Thoracic aorta (tissue), 2 donors: ENCODE results near the gene ANKRD37. TPM values are rescaled to one million over a fixed set of nuclear protein-coding genes. Genes with fewer than 3 reads are reported as not detected.
A peak's percentile ranks its signal among the peaks of the same experiment; 100 is the strongest.

Experiments
- ATAC-seq: fragments of 150-250 bp; one replicate; pipeline ENCODE4 v1.8.0; 2017; ENCODE audit warnings: low read depth; ENCODE audit not compliant: insufficient number of reproducible peaks, low FRiP score
- DNase-seq: peaks from one replicate; pipeline ENCODE4 v3.0.0-alpha.2; 2020; ENCODE audit warnings: low spot score
- H3K27ac ChIP-seq, 2 donors: fragments of 200-600 bp; sonication (generic); 1 replicate in 1 of 2; 2 replicates in 1 of 2; pipeline ENCODE4 v1.5.1; 2016; ENCODE audit warnings: mild to moderate bottlenecking in 2 of 2, moderate library complexity in 2 of 2
- H3K27me3 ChIP-seq: fragments of 200-600 bp; sonication (generic); replicated peaks from 2 replicates; pipeline ENCODE4 v1.6.0; 2016; ENCODE audit warnings: mild to moderate bottlenecking; ENCODE audit not compliant: insufficient read depth
- H3K36me3 ChIP-seq: fragments of 200-600 bp; sonication (generic); one replicate; pipeline ENCODE4 v1.5.1; 2016
- H3K4me1 ChIP-seq, 2 donors: fragments of 200-600 bp; sonication (generic); 1 replicate in 1 of 2; 2 replicates in 1 of 2; pipeline versions ENCODE4 v1.5.1 to v1.6.0; 2016; ENCODE audit warnings: low read depth in 2 of 2, mild to moderate bottlenecking in 1 of 2; ENCODE audit not compliant: control insufficient read depth in 1 of 2
- H3K4me3 ChIP-seq: fragments of 200-600 bp; sonication (generic); 2 replicates; pipeline ENCODE4 v1.5.1; 2016; ENCODE audit warnings: mild to moderate bottlenecking
- H3K9me3 ChIP-seq: fragments of 200-600 bp; sonication (generic); 2 replicates; pipeline ENCODE4 v1.5.1; 2016
- CTCF ChIP-seq: fragments of 200-600 bp; sonication (generic); IDR thresholded peaks from one replicate; pipeline ENCODE4 v1.5.1; 2019; ENCODE audit warnings: antibody characterized with exemption
- total RNA-seq, 2 donors: library from RNA; depleted of rRNA; stranded (reverse); fragments of >200 nt; gene quantifications; one replicate each; pipeline versions ENCODE4 v1.1.0 to v1.2.3, GENCODE V29; 2016

The ANKRD37 gene
- 10 to 100 TPM; 15.7 to 24.2 TPM for total RNA-seq

GRCh38 chr4:185396724-185397385 is at the start of gene ANKRD37:
Gene ANKRD37 (plus strand): TSS chr4:185396841. CDS start chr4:185396924, 83 bp downstream.
- Histone ChIP-seq H3K4me1 (peaks cover 9 to 41% of the 10 kb centered on the region in 2 donors), H3K27ac (peak within 1 kb of the TSS; percentile 98), H3K27me3 (no peaks in the 10 kb centered on the region), H3K9me3 (no peaks in the 10 kb centered on the region), H3K36me3 (no peaks in the 10 kb centered on the region), H3K4me3 (peak within 1 kb of the TSS; percentile 95)
- peak; percentile 30 for TF ChIP-seq CTCF
- ATAC-seq (peak; percentile 13), DNase-seq (no peak)

GRCh38 chr4:185346975-185347601 is 49.6 kb upstream of the ANKRD37 start:
- Histone ChIP-seq H3K4me1 (peaks cover 18 to 31% of the 10 kb centered on the region in 2 donors), H3K27ac (peak overlapping the region in 1 of 2 donors; percentile 89), H3K27me3 (no peaks in the 10 kb centered on the region), H3K4me3 (no peak overlapping the region), H3K9me3 (no peaks in the 10 kb centered on the region), H3K36me3 (peaks cover 8% of the 10 kb centered on the region)
- no peak for DNase-seq
- no peak for ATAC-seq
- no peak for TF ChIP-seq CTCF

GRCh38 chr4:185351691-185352090 is 45.0 kb upstream of the ANKRD37 start:
- Histone ChIP-seq H3K4me3 (no peak overlapping the region), H3K27ac (no peak overlapping the region), H3K9me3 (no peaks in the 10 kb centered on the region), H3K27me3 (no peaks in the 10 kb centered on the region), H3K4me1 (peaks cover 0 to 5% of the 10 kb centered on the region in 2 donors), H3K36me3 (peaks cover 16% of the 10 kb centered on the region)
- DNase-seq (no peak), ATAC-seq (no peak)
- no peak for TF ChIP-seq CTCF

GRCh38 chr4:185352202-185352601 is 44.4 kb upstream of the ANKRD37 start:
- Histone ChIP-seq H3K4me3 (no peak overlapping the region), H3K4me1 (peaks cover 0 to 5% of the 10 kb centered on the region in 2 donors), H3K9me3 (no peaks in the 10 kb centered on the region), H3K27ac (no peak overlapping the region), H3K27me3 (no peaks in the 10 kb centered on the region), H3K36me3 (peaks cover 16% of the 10 kb centered on the region)
- no peak for TF ChIP-seq CTCF
- DNase-seq (no peak), ATAC-seq (no peak)

GRCh38 chr4:185352741-185353140 is 43.9 kb upstream of the ANKRD37 start:
- Histone ChIP-seq H3K4me3 (no peak overlapping the region), H3K36me3 (peaks cover 16% of the 10 kb centered on the region), H3K9me3 (no peaks in the 10 kb centered on the region), H3K27me3 (no peaks in the 10 kb centered on the region), H3K27ac (no peak overlapping the region), H3K4me1 (peaks cover 0 to 11% of the 10 kb centered on the region in 2 donors)
- no peak for TF ChIP-seq CTCF
- ATAC-seq (no peak), DNase-seq (no peak)
